Fibroblast of lung (primary cell): ENCODE measurements around the gene RELL1. TPM values are rescaled to one million over a fixed set of nuclear protein-coding genes. Genes with fewer than 3 reads are reported as not detected.

Source experiments
- DNase-seq, 2 donors: peaks; one replicate each; pipeline versions ENCODE4 v3.0.0 to v3.0.0-alpha.2; 2010; ENCODE audit warnings: low read depth in 2 of 2
- H2AFZ ChIP-seq: 2 replicates; pipeline ENCODE4 v1.5.1; 2012; ENCODE audit warnings: low read length, control low read depth, inconsistent platforms
- H3K27ac ChIP-seq: 2 replicates; pipeline ENCODE4 v1.5.1; 2011; ENCODE audit warnings: low read length, control low read depth; ENCODE audit not compliant: insufficient read depth
- H3K27me3 ChIP-seq: 2 replicates; pipeline ENCODE4 v1.5.1; 2011; ENCODE audit warnings: mild to moderate bottlenecking, low read length; ENCODE audit not compliant: control insufficient read depth, insufficient read depth
- H3K36me3 ChIP-seq: 2 replicates; pipeline ENCODE4 v1.5.1; 2011; ENCODE audit warnings: low read length; ENCODE audit not compliant: control insufficient read depth, insufficient read depth
- H3K4me1 ChIP-seq: 2 replicates; pipeline ENCODE4 v1.5.1; 2011; ENCODE audit warnings: low read length; ENCODE audit not compliant: control insufficient read depth, insufficient read depth; ENCODE audit errors: extremely low read depth
- H3K4me2 ChIP-seq: 2 replicates; pipeline ENCODE4 v1.5.1; 2011; ENCODE audit warnings: low read length, control low read depth; ENCODE audit not compliant: insufficient read depth; ENCODE audit errors: extremely low read depth
- H3K4me3 ChIP-seq, 4 experiments: fragments of 200-600 bp in 1 of 4; sonication (generic) in 1 of 4; replicated peaks in 1 of 4; 2 replicates each; pipeline ENCODE4 v1.5.1; 2011 to 2016; ENCODE audit warnings: low read length in 4 of 4, low read depth in 3 of 4, mild to moderate bottlenecking in 3 of 4, control low read depth in 2 of 4, inconsistent platforms in 1 of 4, mixed read lengths in 1 of 4; ENCODE audit not compliant: insufficient read depth in 1 of 4; ENCODE audit errors: control extremely low read depth in 1 of 4
- H3K79me2 ChIP-seq: 2 replicates; pipeline ENCODE4 v1.5.1; 2012; ENCODE audit warnings: mild to moderate bottlenecking, low read length, inconsistent platforms; ENCODE audit not compliant: control insufficient read depth, insufficient read depth
- H3K9ac ChIP-seq: 2 replicates; pipeline ENCODE4 v1.5.1; 2011; ENCODE audit warnings: mild to moderate bottlenecking, low read length, control low read depth; ENCODE audit not compliant: insufficient read depth
- H3K9me3 ChIP-seq: 2 replicates; pipeline ENCODE4 v1.5.1; 2012; ENCODE audit warnings: low read depth, low read length; ENCODE audit not compliant: control insufficient read depth, insufficient read depth
- H4K20me1 ChIP-seq: 2 replicates; pipeline ENCODE4 v1.5.1; 2011; ENCODE audit warnings: low read length; ENCODE audit not compliant: control insufficient read depth, insufficient read depth; ENCODE audit errors: extremely low read depth
- CTCF ChIP-seq, 2 donors: IDR thresholded peaks in 1 of 2; conservative IDR thresholded peaks in 1 of 2; 1 replicate in 1 of 2; 2 replicates in 1 of 2; pipeline ENCODE4 v1.5.1; 2011 to 2012; ENCODE audit warnings: low read length in 2 of 2, control low read depth in 1 of 2, inconsistent platforms in 1 of 2, low read depth in 1 of 2, mild to moderate bottlenecking in 1 of 2
- EZH2 ChIP-seq: IDR thresholded peaks from 2 replicates; pipeline ENCODE4 v1.5.1; 2012; ENCODE audit warnings: low read length, control low read depth, mild to moderate bottlenecking; ENCODE audit errors: missing control alignments
- polyA plus RNA-seq, 2 donors: library from polyadenylated mRNA; depleted of rRNA in 1 of 2; stranded (reverse) in 1 of 2; unstranded in 1 of 2; fragments of >200 nt; gene quantifications; 2 replicates each; pipeline ENCODE4 v1.2.1, GENCODE V29; 2011 to 2012; ENCODE audit warnings: missing spikeins in 1 of 2
- total RNA-seq: library from RNA; depleted of rRNA; stranded (reverse); fragments of >200 nt; gene quantifications from 2 replicates; pipeline ENCODE4 v1.2.1, GENCODE V29; 2014

Gene RELL1
- total and polyA plus RNA-seq, 2 donors (not counting 1 experiment from before 2014, with no cell fraction given): 16.1 to 71.0 TPM

- Histone ChIP-seq H3K36me3 (no peaks in the 10 kb centered on the region), H3K4me3 (no peak overlapping the region), H3K79me2 (no peaks in the 10 kb centered on the region), H3K27me3 (no peaks in the 10 kb centered on the region), H3K27ac (no peak overlapping the region), H3K9ac (no peak overlapping the region), H3K4me1 (no peaks in the 10 kb centered on the region), H4K20me1 (no peaks in the 10 kb centered on the region), H2AFZ (no peak overlapping the region), H3K4me2 (no peak overlapping the region), H3K9me3 (no peaks in the 10 kb centered on the region)
- DNase-seq: no peak
- TF ChIP-seq CTCF (conservative IDR thresholded peaks at IDR 0.05 in 1 of 2, IDR thresholded peaks at IDR 0.05 in 1 of 2; ENCODE audit: low read depth in 1 of 2, low read length in 2 of 2): no peak
- TF ChIP-seq EZH2: no peak
These were observed 79.2 kb downstream of the RELL1 start for GRCh38 chr4:37607018-37607417.

- TF ChIP-seq CTCF (conservative IDR thresholded peaks at IDR 0.05 in 1 of 2, IDR thresholded peaks at IDR 0.05 in 1 of 2; ENCODE audit: low read depth in 1 of 2, low read length in 2 of 2) (no peak), EZH2 (no peak)
- no peaks in the 10 kb centered on the region for H3K9me3 ChIP-seq
- H3K79me2 ChIP-seq: no peaks in the 10 kb centered on the region
- no peak for DNase-seq
- H3K4me3 ChIP-seq: no peak overlapping the region
- H3K4me1 ChIP-seq: no peaks in the 10 kb centered on the region
- no peak overlapping the region for H3K9ac ChIP-seq
- no peaks in the 10 kb centered on the region for H3K27me3 ChIP-seq
- H3K4me2 ChIP-seq: no peak overlapping the region
- H3K27ac ChIP-seq: no peak overlapping the region
- H3K36me3 ChIP-seq: no peaks in the 10 kb centered on the region
- no peaks in the 10 kb centered on the region for H4K20me1 ChIP-seq
- no peak overlapping the region for H2AFZ ChIP-seq
These were observed 80.2 kb downstream of the RELL1 start for GRCh38 chr4:37605843-37606565.

- DNase-seq: peak; percentile 49 to 62
These were observed 81.7 kb downstream of the RELL1 start for GRCh38 chr4:37604461-37604860.

More at GRCh38 chr4:37604461-37604860, 81.7 kb downstream of the RELL1 start:
- Histone ChIP-seq H3K9me3 (no peaks in the 10 kb centered on the region), H2AFZ (no peak overlapping the region), H3K36me3 (no peaks in the 10 kb centered on the region), H4K20me1 (no peaks in the 10 kb centered on the region), H3K4me3 (no peak overlapping the region), H3K79me2 (no peaks in the 10 kb centered on the region), H3K27me3 (no peaks in the 10 kb centered on the region), H3K9ac (no peak overlapping the region), H3K27ac (no peak overlapping the region), H3K4me1 (no peaks in the 10 kb centered on the region), H3K4me2 (no peak overlapping the region)
- TF ChIP-seq CTCF (conservative IDR thresholded peaks at IDR 0.05 in 1 of 2, IDR thresholded peaks at IDR 0.05 in 1 of 2; ENCODE audit: low read depth in 1 of 2, low read length in 2 of 2) (no peak), EZH2 (no peak)
